Breast epithelium (tissue), 4 donors: ENCODE data around the gene ARID4B. TPM values are rescaled to one million over a fixed set of nuclear protein-coding genes. Genes with fewer than 3 reads are reported as not detected.

Source experiments
- DNase-seq, 2 donors: peaks; one replicate each; pipeline ENCODE4 v3.0.0-alpha.2; 2019; ENCODE audit warnings: low spot score in 2 of 2
- H3K27ac ChIP-seq, 2 donors: fragments of 200-600 bp; sonication (generic) in 1 of 2; one replicate each; pipeline ENCODE4 v1.5.1; 2016 to 2019; ENCODE audit warnings: mild to moderate bottlenecking in 1 of 2
- H3K27me3 ChIP-seq, 2 donors: fragments of 200-600 bp; sonication (generic) in 1 of 2; one replicate each; pipeline versions ENCODE4 v1.5.1 to v1.6.0; 2017 to 2019; ENCODE audit warnings: control low read depth in 1 of 2, mild to moderate bottlenecking in 1 of 2
- H3K36me3 ChIP-seq: fragments of 200-600 bp; one replicate; pipeline ENCODE4 v1.5.1; 2019
- H3K4me1 ChIP-seq, 2 donors: fragments of 200-600 bp; sonication (generic); one replicate each; pipeline ENCODE4 v1.5.1; 2016 to 2019; ENCODE audit warnings: control low read depth in 1 of 2
- H3K4me3 ChIP-seq, 3 donors: fragments of 200-600 bp; sonication (generic); 1 replicate in 2 of 3; 2 replicates in 1 of 3; pipeline ENCODE4 v1.5.1; 2016 to 2019; ENCODE audit warnings: mild to moderate bottlenecking in 3 of 3, moderate library complexity in 2 of 3
- H3K9me3 ChIP-seq, 2 donors: fragments of 200-600 bp; sonication (generic) in 1 of 2; one replicate each; pipeline ENCODE4 v1.5.1; 2016 to 2019; ENCODE audit warnings: control low read depth in 1 of 2
- CTCF ChIP-seq, 3 donors: fragments of 450-650 bp; IDR thresholded peaks; one replicate each; pipeline ENCODE4 v1.5.1; 2016 to 2017; ENCODE audit warnings: antibody characterized with exemption in 3 of 3, mild to moderate bottlenecking in 3 of 3, moderate library complexity in 3 of 3
- POLR2A ChIP-seq: fragments of 450-650 bp; IDR thresholded peaks from one replicate; pipeline ENCODE4 v1.6.1; 2016; ENCODE audit warnings: antibody characterized with exemption, mild to moderate bottlenecking, moderate library complexity
- POLR2AphosphoS5 ChIP-seq, 3 donors: sonication (generic); formaldehyde crosslinking; IDR thresholded peaks; one replicate each; pipeline ENCODE4 v1.6.1; 2017; ENCODE audit warnings: antibody characterized with exemption in 3 of 3
- intact Hi-C: fragments of 100-400 bp; cut with DNase I; formaldehyde crosslinking; loops from one replicate; pipeline ENCODE4 v1.15.1; 2023; ENCODE audit warnings: low total_unique reads
- total RNA-seq, 3 donors: library from RNA; depleted of rRNA; stranded (reverse); fragments of >200 nt; gene quantifications; one replicate each; pipeline ENCODE4 v1.1.0, GENCODE V29; 2016

The ARID4B gene
- total RNA-seq, 3 donors from 2014 or later, result 34.4 to 91.6 (median 76.7) TPM

- Histone ChIP-seq H3K9me3 (no peaks in the 10 kb centered on the region), H3K4me1 (no peaks in the 10 kb centered on the region), H3K27ac (no peak overlapping the region), H3K4me3 (no peak overlapping the region), H3K36me3 (no peaks in the 10 kb centered on the region), H3K27me3 (no peaks in the 10 kb centered on the region)
- no peak for DNase-seq
- TF ChIP-seq POLR2A (no peak), CTCF (IDR thresholded peaks at IDR 0.05) (no peak), POLR2AphosphoS5 (IDR thresholded peaks at IDR 0.05) (no peak)
- intact Hi-C loops, result no loop called here
These were observed 146.3 kb downstream of the ARID4B start for GRCh38 chr1:235181561-235182245.

GRCh38 chr1:235180916-235181460 lies 147.0 kb downstream of the ARID4B start:
- H3K9me3 ChIP-seq, result no peaks in the 10 kb centered on the region
- no peak for TF ChIP-seq POLR2A
- no peak for TF ChIP-seq CTCF (IDR thresholded peaks at IDR 0.05)
- no peak for TF ChIP-seq POLR2AphosphoS5 (IDR thresholded peaks at IDR 0.05)
- DNase-seq, result no peak
- no peaks in the 10 kb centered on the region for H3K4me1 ChIP-seq
- no peaks in the 10 kb centered on the region for H3K36me3 ChIP-seq
- intact Hi-C loops, result no loop called here
- no peak overlapping the region for H3K4me3 ChIP-seq
- H3K27me3 ChIP-seq, result no peaks in the 10 kb centered on the region
- no peak overlapping the region for H3K27ac ChIP-seq

- DNase-seq, result no peak
- Histone ChIP-seq H3K4me3 (no peak overlapping the region), H3K36me3 (no peaks in the 10 kb centered on the region), H3K27me3 (no peaks in the 10 kb centered on the region), H3K27ac (no peak overlapping the region), H3K9me3 (no peaks in the 10 kb centered on the region), H3K4me1 (no peaks in the 10 kb centered on the region)
- intact Hi-C loops, result no loop called here
- TF ChIP-seq CTCF (IDR thresholded peaks at IDR 0.05) (no peak), POLR2AphosphoS5 (IDR thresholded peaks at IDR 0.05) (no peak), POLR2A (no peak)
These were observed 151.5 kb downstream of the ARID4B start for GRCh38 chr1:235176486-235176885.

- H3K4me3 ChIP-seq, result no peak overlapping the region
- H3K36me3 ChIP-seq, result peaks cover 14% of the 10 kb centered on the region
- H3K27me3 ChIP-seq, result no peaks in the 10 kb centered on the region
- intact Hi-C loops, result no loop called here
- no peak for DNase-seq
- no peaks in the 10 kb centered on the region for H3K9me3 ChIP-seq
- H3K4me1 ChIP-seq, result no peaks in the 10 kb centered on the region
- no peak overlapping the region for H3K27ac ChIP-seq
- TF ChIP-seq POLR2AphosphoS5 (IDR thresholded peaks at IDR 0.05) (no peak), CTCF (IDR thresholded peaks at IDR 0.05) (no peak), POLR2A (no peak)
These were observed 158.0 kb downstream of the ARID4B start for GRCh38 chr1:235169986-235170385.

DNA sequence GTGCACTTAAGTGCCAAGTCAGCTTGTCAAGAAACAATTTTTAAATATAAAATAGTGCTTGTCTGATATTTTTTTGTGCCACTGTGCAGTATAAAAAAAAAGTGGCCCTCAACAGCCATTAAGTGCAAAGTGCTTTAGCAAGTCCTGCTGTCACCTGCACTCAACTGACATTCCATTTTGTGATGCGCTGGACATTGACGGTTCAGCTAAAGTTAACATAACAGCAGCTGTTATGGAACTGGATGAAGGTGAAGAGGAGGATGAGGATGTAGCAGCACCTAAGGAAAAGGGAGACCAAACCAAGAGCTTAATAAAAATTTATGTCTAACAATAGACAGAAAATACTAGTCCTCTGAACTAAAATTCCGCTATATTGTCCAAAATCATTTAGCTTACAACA lies 159.6 kb downstream of the ARID4B start:
- intact Hi-C loops, result no loop called here

More for the DNA sequence above, 159.6 kb downstream of the ARID4B start:
- peaks cover 14% of the 10 kb centered on the region for H3K36me3 ChIP-seq
- H3K9me3 ChIP-seq, result no peaks in the 10 kb centered on the region
- H3K4me3 ChIP-seq, result no peak overlapping the region
- no peak for DNase-seq
- H3K27ac ChIP-seq, result no peak overlapping the region
- TF ChIP-seq POLR2AphosphoS5 (IDR thresholded peaks at IDR 0.05), result no peak
- no peak for TF ChIP-seq CTCF (IDR thresholded peaks at IDR 0.05)
- TF ChIP-seq POLR2A, result no peak
- no peaks in the 10 kb centered on the region for H3K4me1 ChIP-seq
- H3K27me3 ChIP-seq, result no peaks in the 10 kb centered on the region
